Liver (tissue), 9 donors: Measurements from ENCODE around the gene CEND1. TPM values are rescaled to one million over a fixed set of nuclear protein-coding genes. Genes with fewer than 3 reads are reported as not detected.

Experiments used
- DNase-seq: peaks from one replicate; pipeline ENCODE4 v3.0.0-alpha.2; 2017; ENCODE audit warnings: low spot score
- H3K27ac ChIP-seq, 2 donors: one replicate each; pipeline ENCODE4 v1.7.0; 2013; ENCODE audit warnings: inconsistent platforms in 2 of 2, low read length in 2 of 2, control low read depth in 1 of 2, low read depth in 1 of 2, mild to moderate bottlenecking in 1 of 2
- H3K27me3 ChIP-seq, 4 donors: one replicate each; pipeline versions ENCODE4 v1.6.1 to v1.7.0; 2013; ENCODE audit warnings: low read length in 3 of 4, inconsistent platforms in 1 of 4, mild to moderate bottlenecking in 1 of 4, moderate library complexity in 1 of 4; ENCODE audit not compliant: control insufficient read depth in 4 of 4, insufficient read depth in 4 of 4
- H3K36me3 ChIP-seq, 4 donors: one replicate each; pipeline versions ENCODE4 v1.6.1 to v1.7.0; 2013; ENCODE audit warnings: low read length in 3 of 4, mild to moderate bottlenecking in 3 of 4, low read depth in 1 of 4, moderate library complexity in 1 of 4; ENCODE audit not compliant: control insufficient read depth in 4 of 4, insufficient read depth in 3 of 4
- H3K4me1 ChIP-seq, 4 donors: one replicate each; pipeline versions ENCODE4 v1.6.1 to v1.7.0; 2013; ENCODE audit warnings: low read length in 3 of 4, mild to moderate bottlenecking in 3 of 4, moderate library complexity in 1 of 4; ENCODE audit not compliant: control insufficient read depth in 4 of 4, insufficient read depth in 4 of 4
- H3K4me3 ChIP-seq, 3 donors: one replicate each; pipeline versions ENCODE4 v1.6.1 to v1.7.0; 2013; ENCODE audit warnings: low read length in 3 of 3, control low read depth in 1 of 3, low read depth in 1 of 3, mild to moderate bottlenecking in 1 of 3
- H3K9ac ChIP-seq, 2 donors: one replicate each; pipeline ENCODE4 v1.7.0; 2013; ENCODE audit warnings: low read length in 2 of 2, mild to moderate bottlenecking in 2 of 2, moderate library complexity in 2 of 2, control low read depth in 1 of 2, low read depth in 1 of 2
- H3K9me3 ChIP-seq, 4 donors: one replicate each; pipeline versions ENCODE4 v1.6.1 to v1.7.0; 2013; ENCODE audit warnings: low read length in 3 of 4; ENCODE audit not compliant: control insufficient read depth in 4 of 4
- EGR1 ChIP-seq, 2 donors: IDR thresholded peaks; 2 replicates each; pipeline ENCODE4 v1.6.1; 2016 to 2018; ENCODE audit warnings: antibody characterized with exemption in 2 of 2, low read depth in 2 of 2
- FOXA1 ChIP-seq: IDR thresholded peaks from 2 replicates; pipeline ENCODE4 v1.6.1; 2016; ENCODE audit warnings: antibody characterized with exemption
- FOXA2 ChIP-seq: IDR thresholded peaks from 2 replicates; pipeline ENCODE4 v1.6.1; 2016; ENCODE audit warnings: antibody characterized with exemption
- GABPA ChIP-seq, 2 donors: IDR thresholded peaks in 1 of 2; conservative IDR thresholded peaks in 1 of 2; 2 replicates each; pipeline ENCODE4 v1.6.1; 2016; ENCODE audit warnings: antibody characterized with exemption in 2 of 2, mild to moderate bottlenecking in 1 of 2, moderate library complexity in 1 of 2
- HNF4A ChIP-seq, 2 donors: conservative IDR thresholded peaks; 2 replicates each; pipeline ENCODE4 v1.6.1; 2016; ENCODE audit warnings: antibody characterized with exemption in 2 of 2, mild to moderate bottlenecking in 2 of 2
- HNF4G ChIP-seq: IDR thresholded peaks from 2 replicates; pipeline ENCODE4 v1.6.1; 2016; ENCODE audit warnings: antibody characterized with exemption
- JUND ChIP-seq, 2 donors: IDR thresholded peaks; 2 replicates each; pipeline ENCODE4 v1.6.1; 2016; ENCODE audit warnings: antibody characterized with exemption in 2 of 2
- NR2F2 ChIP-seq: IDR thresholded peaks from 2 replicates; pipeline ENCODE4 v1.6.1; 2016; ENCODE audit warnings: antibody characterized with exemption
- RAD21 ChIP-seq, 2 donors: IDR thresholded peaks; 2 replicates each; pipeline ENCODE4 v1.6.1; 2016; ENCODE audit warnings: antibody characterized with exemption in 2 of 2, mild to moderate bottlenecking in 2 of 2
- RXRA ChIP-seq, 2 donors: IDR thresholded peaks; 2 replicates each; pipeline ENCODE4 v1.6.1; 2017 to 2018; ENCODE audit warnings: antibody characterized with exemption in 2 of 2, mild to moderate bottlenecking in 1 of 2
- SP1 ChIP-seq: IDR thresholded peaks from 2 replicates; pipeline ENCODE4 v1.6.1; 2018; ENCODE audit warnings: antibody characterized with exemption, mild to moderate bottlenecking
- TAF1 ChIP-seq: conservative IDR thresholded peaks from 2 replicates; pipeline ENCODE4 v1.6.1; 2016; ENCODE audit warnings: antibody characterized with exemption, mild to moderate bottlenecking
- YY1 ChIP-seq: IDR thresholded peaks from 2 replicates; pipeline ENCODE4 v1.6.1; 2016; ENCODE audit warnings: antibody characterized with exemption, mild to moderate bottlenecking
- WGBS: extraction: QIAGEN DNeasy Blood & Tissue Kit; methylation state at CpG from one replicate; pipeline ENCODE4 v1.1.7; 2013; 5-methylcytosine and 5-hydroxymethylcytosine counted together
- polyA plus RNA-seq, 2 donors: library from polyadenylated mRNA; stranded (reverse) in 1 of 2; unstranded in 1 of 2; fragments of 200-250 nt in 1 of 2; fragments of >200 nt in 1 of 2; fragmentation: Nextera tagmentation in 1 of 2; extraction: Ambion mirVana in 1 of 2; gene quantifications; one replicate each; pipeline versions ENCODE4 v1.2.1 to v1.2.3, GENCODE V29; 2013 to 2015
- total RNA-seq, 2 donors: library from RNA; depleted of rRNA; stranded (reverse); fragments of >200 nt; gene quantifications; one replicate each; pipeline ENCODE4 v1.2.3, GENCODE V29; 2014
- TF ChIP-seq, protein P1 (sequence below): IDR thresholded peaks from 2 replicates; pipeline ENCODE4 v1.6.1; 2016; ENCODE audit warnings: antibody characterized with exemption
- TF ChIP-seq, protein P2 (sequence below): IDR thresholded peaks from 2 replicates; pipeline ENCODE4 v1.6.1; 2016; ENCODE audit warnings: antibody characterized with exemption
- TF ChIP-seq, protein P3 (sequence below): IDR thresholded peaks from 2 replicates; pipeline ENCODE4 v1.6.1; 2016; ENCODE audit warnings: antibody characterized with exemption, mild to moderate bottlenecking
- TF ChIP-seq, protein P4 (sequence below): IDR thresholded peaks from 2 replicates; pipeline ENCODE4 v1.6.1; 2016; ENCODE audit warnings: antibody characterized with exemption
- TF ChIP-seq, protein P5 (sequence below): fragments of 150-350 bp; IDR thresholded peaks from 2 replicates; pipeline ENCODE4 v1.5.1; 2017; ENCODE audit warnings: improper control_type of control experiment, low read depth, low read length; ENCODE audit not compliant: missing input control
- donor health status: healthy.
- donor health status: healthy.
- donor health status: healthy.
- donor health status: healthy.
- donor health status: healthy.

The CEND1 gene
- total and polyA plus RNA-seq, 4 donors, result not detected

DNA sequence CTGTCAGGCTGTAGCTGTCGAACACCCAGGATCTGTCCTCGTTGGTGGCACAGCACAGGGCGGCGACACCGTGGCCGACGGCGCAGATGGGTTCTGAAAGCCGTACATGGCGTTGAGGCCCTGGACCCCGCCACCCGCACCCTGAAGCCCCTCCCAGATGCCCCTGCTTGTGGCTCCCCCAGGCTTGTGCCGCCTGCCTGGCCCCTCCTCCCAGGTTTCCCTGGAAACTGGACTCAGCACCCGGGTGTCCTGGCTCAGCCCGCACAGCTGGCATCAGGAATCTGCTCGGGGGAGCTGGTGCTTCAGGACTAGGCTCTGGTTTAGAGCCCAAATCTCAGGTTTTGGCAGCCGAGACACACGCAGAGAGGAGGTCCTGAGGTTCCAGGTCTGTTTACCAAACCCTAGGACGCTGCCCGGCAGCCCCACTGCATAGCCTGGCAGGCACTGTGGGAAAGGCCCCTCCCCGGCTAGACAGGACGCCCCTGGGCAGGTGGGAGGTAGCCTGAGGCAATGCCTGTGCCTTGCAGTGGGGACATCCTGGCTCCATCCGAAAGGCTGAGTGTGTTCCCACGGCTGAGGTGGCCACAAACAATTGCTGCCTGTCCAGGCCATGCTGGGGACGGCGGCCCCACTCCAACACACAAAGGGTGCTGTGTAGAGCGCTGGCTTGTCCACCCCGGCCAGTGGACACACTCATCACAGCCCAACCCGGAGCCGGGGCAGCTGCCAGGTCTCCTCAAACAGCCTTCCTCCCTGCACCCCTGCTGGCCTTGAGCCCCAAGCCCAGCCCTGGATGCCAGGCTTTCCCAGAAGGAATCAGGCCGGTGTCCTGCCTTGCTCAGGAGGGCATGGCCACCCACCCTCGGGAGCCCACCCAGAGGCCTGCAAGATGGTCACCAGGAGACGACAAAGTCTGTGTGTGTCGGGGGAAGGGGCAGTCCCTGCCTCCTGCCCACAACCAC, 17.2 kb downstream of the CEND1 start:
- no peak for DNase-seq
- peaks cover 5 to 25% (median 12%) of the 10 kb centered on the region in 4 donors for H3K36me3 ChIP-seq

DNA sequence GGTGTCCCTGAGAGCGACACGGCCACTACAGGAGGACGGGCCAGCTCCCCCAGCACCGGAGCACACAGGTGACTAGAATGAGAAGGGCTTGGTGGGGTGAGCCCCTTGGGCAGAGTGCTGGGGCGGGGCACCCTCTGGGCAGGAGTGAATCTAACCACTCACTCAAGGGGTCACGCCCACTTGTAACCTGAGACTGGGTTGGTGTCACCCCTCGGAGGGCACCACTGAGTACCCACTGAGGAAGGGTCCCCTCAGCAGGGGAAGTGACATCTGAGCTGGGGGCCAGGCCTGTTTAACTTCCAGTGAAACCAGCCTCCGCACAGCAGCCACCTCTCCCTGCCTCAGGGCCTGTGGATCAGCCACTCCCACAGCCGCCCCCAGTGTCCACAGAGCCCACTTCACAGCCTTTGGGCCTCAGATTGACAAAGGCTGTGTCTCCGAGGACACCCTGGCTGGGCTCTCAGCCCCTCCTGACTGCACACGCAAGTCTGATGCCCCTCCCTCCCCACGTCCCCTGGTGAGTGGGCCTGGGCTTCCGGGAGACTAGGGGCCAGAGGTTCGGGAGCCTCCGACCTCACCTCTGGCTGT, 18.2 kb downstream of the CEND1 start:
- peaks cover 5 to 29% (median 12%) of the 10 kb centered on the region in 4 donors for H3K36me3 ChIP-seq
- DNase-seq, result no peak
- no peaks in the 10 kb centered on the region for H3K27me3 ChIP-seq
- no peak for TF ChIP-seq HNF4G
- no peak for TF ChIP-seq TAF1
- TF ChIP-seq GABPA (IDR thresholded peaks at IDR 0.05 in 1 of 2, conservative IDR thresholded peaks at IDR 0.05 in 1 of 2), result no peak
- TF ChIP-seq YY1, result no peak
- TF ChIP-seq, protein P1, sequence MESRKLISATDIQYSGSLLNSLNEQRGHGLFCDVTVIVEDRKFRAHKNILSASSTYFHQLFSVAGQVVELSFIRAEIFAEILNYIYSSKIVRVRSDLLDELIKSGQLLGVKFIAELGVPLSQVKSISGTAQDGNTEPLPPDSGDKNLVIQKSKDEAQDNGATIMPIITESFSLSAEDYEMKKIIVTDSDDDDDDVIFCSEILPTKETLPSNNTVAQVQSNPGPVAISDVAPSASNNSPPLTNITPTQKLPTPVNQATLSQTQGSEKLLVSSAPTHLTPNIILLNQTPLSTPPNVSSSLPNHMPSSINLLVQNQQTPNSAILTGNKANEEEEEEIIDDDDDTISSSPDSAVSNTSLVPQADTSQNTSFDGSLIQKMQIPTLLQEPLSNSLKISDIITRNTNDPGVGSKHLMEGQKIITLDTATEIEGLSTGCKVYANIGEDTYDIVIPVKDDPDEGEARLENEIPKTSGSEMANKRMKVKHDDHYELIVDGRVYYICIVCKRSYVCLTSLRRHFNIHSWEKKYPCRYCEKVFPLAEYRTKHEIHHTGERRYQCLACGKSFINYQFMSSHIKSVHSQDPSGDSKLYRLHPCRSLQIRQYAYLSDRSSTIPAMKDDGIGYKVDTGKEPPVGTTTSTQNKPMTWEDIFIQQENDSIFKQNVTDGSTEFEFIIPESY, result no peak
- TF ChIP-seq, protein P2, sequence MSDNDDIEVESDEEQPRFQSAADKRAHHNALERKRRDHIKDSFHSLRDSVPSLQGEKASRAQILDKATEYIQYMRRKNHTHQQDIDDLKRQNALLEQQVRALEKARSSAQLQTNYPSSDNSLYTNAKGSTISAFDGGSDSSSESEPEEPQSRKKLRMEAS, result no peak
- TF ChIP-seq FOXA1, result no peak
- no peak for TF ChIP-seq NR2F2
- TF ChIP-seq JUND (IDR thresholded peaks at IDR 0.05), result no peak
- no peak for TF ChIP-seq RAD21 (IDR thresholded peaks at IDR 0.05)
- TF ChIP-seq RXRA (IDR thresholded peaks at IDR 0.05), result no peak
- TF ChIP-seq HNF4A (conservative IDR thresholded peaks at IDR 0.05), result no peak
- no peak for TF ChIP-seq SP1
- TF ChIP-seq, protein P3, sequence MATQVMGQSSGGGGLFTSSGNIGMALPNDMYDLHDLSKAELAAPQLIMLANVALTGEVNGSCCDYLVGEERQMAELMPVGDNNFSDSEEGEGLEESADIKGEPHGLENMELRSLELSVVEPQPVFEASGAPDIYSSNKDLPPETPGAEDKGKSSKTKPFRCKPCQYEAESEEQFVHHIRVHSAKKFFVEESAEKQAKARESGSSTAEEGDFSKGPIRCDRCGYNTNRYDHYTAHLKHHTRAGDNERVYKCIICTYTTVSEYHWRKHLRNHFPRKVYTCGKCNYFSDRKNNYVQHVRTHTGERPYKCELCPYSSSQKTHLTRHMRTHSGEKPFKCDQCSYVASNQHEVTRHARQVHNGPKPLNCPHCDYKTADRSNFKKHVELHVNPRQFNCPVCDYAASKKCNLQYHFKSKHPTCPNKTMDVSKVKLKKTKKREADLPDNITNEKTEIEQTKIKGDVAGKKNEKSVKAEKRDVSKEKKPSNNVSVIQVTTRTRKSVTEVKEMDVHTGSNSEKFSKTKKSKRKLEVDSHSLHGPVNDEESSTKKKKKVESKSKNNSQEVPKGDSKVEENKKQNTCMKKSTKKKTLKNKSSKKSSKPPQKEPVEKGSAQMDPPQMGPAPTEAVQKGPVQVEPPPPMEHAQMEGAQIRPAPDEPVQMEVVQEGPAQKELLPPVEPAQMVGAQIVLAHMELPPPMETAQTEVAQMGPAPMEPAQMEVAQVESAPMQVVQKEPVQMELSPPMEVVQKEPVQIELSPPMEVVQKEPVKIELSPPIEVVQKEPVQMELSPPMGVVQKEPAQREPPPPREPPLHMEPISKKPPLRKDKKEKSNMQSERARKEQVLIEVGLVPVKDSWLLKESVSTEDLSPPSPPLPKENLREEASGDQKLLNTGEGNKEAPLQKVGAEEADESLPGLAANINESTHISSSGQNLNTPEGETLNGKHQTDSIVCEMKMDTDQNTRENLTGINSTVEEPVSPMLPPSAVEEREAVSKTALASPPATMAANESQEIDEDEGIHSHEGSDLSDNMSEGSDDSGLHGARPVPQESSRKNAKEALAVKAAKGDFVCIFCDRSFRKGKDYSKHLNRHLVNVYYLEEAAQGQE, result no peak
- TF ChIP-seq, protein P4, sequence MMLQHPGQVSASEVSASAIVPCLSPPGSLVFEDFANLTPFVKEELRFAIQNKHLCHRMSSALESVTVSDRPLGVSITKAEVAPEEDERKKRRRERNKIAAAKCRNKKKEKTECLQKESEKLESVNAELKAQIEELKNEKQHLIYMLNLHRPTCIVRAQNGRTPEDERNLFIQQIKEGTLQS, result no peak
- TF ChIP-seq, protein P5, sequence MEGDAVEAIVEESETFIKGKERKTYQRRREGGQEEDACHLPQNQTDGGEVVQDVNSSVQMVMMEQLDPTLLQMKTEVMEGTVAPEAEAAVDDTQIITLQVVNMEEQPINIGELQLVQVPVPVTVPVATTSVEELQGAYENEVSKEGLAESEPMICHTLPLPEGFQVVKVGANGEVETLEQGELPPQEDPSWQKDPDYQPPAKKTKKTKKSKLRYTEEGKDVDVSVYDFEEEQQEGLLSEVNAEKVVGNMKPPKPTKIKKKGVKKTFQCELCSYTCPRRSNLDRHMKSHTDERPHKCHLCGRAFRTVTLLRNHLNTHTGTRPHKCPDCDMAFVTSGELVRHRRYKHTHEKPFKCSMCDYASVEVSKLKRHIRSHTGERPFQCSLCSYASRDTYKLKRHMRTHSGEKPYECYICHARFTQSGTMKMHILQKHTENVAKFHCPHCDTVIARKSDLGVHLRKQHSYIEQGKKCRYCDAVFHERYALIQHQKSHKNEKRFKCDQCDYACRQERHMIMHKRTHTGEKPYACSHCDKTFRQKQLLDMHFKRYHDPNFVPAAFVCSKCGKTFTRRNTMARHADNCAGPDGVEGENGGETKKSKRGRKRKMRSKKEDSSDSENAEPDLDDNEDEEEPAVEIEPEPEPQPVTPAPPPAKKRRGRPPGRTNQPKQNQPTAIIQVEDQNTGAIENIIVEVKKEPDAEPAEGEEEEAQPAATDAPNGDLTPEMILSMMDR, result no peak
- TF ChIP-seq FOXA2, result no peak

More for the DNA sequence above, 17.2 kb downstream of the CEND1 start:
- Histone ChIP-seq H3K4me3 (no peak overlapping the region), H3K9ac (no peak overlapping the region), H3K27me3 (no peaks in the 10 kb centered on the region), H3K4me1 (peaks cover 5 to 15% (median 8%) of the 10 kb centered on the region in 4 donors), H3K9me3 (no peaks in the 10 kb centered on the region), H3K27ac (no peak overlapping the region)
- TF ChIP-seq TAF1, result no peak
- TF ChIP-seq, protein P5, result no peak
- TF ChIP-seq EGR1 (IDR thresholded peaks at IDR 0.05; ENCODE audit: low read depth in 2 of 2), result no peak
- TF ChIP-seq, protein P4, result no peak
- WGBS, result 90% methylated on average over 34 of the region's 34 CpGs

More for the DNA sequence above, 18.2 kb downstream of the CEND1 start:
- Histone ChIP-seq H3K4me1 (peaks cover 5 to 15% (median 8%) of the 10 kb centered on the region in 4 donors), H3K4me3 (no peak overlapping the region), H3K9ac (no peak overlapping the region), H3K9me3 (no peaks in the 10 kb centered on the region), H3K27ac (no peak overlapping the region)
- 93% methylated on average over 15 of the region's 15 CpGs for WGBS
